DND-41 (cell line): ENCODE results near the gene DHPS.

Experiments used
- ATAC-seq: fragments of 200-7000 bp; cut with Tn5 transposase; 3 replicates; pipeline ENCODE4 v1.9.1; 2021; ENCODE audit warnings: low read depth; ENCODE audit not compliant: insufficient read depth
- DNase-seq: peaks from one replicate; pipeline ENCODE4 v3.0.0-alpha.2; 2020
- H2AFZ ChIP-seq: 2 replicates; pipeline ENCODE4 v1.6.0; 2012; ENCODE audit warnings: low read depth, low read length
- H3K27ac ChIP-seq: 2 replicates; pipeline ENCODE4 v1.5.1; 2012; ENCODE audit warnings: low read length, inconsistent platforms
- H3K27me3 ChIP-seq: fragments of 200-600 bp; sonication (generic); 2 replicates; pipeline ENCODE4 v1.6.0; 2012; ENCODE audit warnings: low read length, mild to moderate bottlenecking, inconsistent platforms; ENCODE audit not compliant: insufficient read depth, poor library complexity
- H3K36me3 ChIP-seq: 2 replicates; pipeline ENCODE4 v1.5.1; 2012; ENCODE audit warnings: low read length, inconsistent platforms; ENCODE audit not compliant: insufficient read depth
- H3K4me1 ChIP-seq: 2 replicates; pipeline ENCODE4 v1.5.1; 2012; ENCODE audit warnings: mild to moderate bottlenecking, low read length; ENCODE audit not compliant: insufficient read depth
- H3K4me2 ChIP-seq: 2 replicates; pipeline ENCODE4 v1.6.0; 2012; ENCODE audit warnings: mild to moderate bottlenecking, moderate library complexity, low read length, inconsistent platforms; ENCODE audit not compliant: insufficient read depth
- H3K4me3 ChIP-seq, 2 experiments: fragments of 200-600 bp in 1 of 2; shearing (Covaris generic) in 1 of 2; 2 replicates each; pipeline ENCODE4 v1.5.1; 2012 to 2016; ENCODE audit warnings: inconsistent platforms in 2 of 2, low read length in 2 of 2, mild to moderate bottlenecking in 2 of 2, low read depth in 1 of 2, moderate library complexity in 1 of 2
- H3K79me2 ChIP-seq: 2 replicates; pipeline ENCODE4 v1.6.0; 2012; ENCODE audit warnings: low read length, inconsistent platforms; ENCODE audit not compliant: insufficient read depth
- H3K9ac ChIP-seq: 2 replicates; pipeline ENCODE4 v1.6.0; 2012; ENCODE audit warnings: low read depth, mild to moderate bottlenecking, inconsistent platforms, low read length, moderate library complexity
- H3K9me3 ChIP-seq: 2 replicates; pipeline ENCODE4 v1.5.1; 2012; ENCODE audit warnings: low read length, moderate library complexity, mild to moderate bottlenecking, inconsistent platforms; ENCODE audit not compliant: insufficient read depth, severe bottlenecking
- H4K20me1 ChIP-seq: 2 replicates; pipeline ENCODE4 v1.6.0; 2012; ENCODE audit warnings: low read length; ENCODE audit not compliant: insufficient read depth
- EZH2 ChIP-seq: IDR thresholded peaks from 3 replicates; pipeline ENCODE4 v1.6.1; 2012; ENCODE audit warnings: borderline replicate concordance, low read depth, mild to moderate bottlenecking, moderate library complexity, low read length, inconsistent platforms; ENCODE audit not compliant: severe bottlenecking
- TF ChIP-seq, protein P1 (sequence below): IDR thresholded peaks from 2 replicates; pipeline ENCODE4 v1.5.1; 2012; ENCODE audit warnings: borderline replicate concordance, low read length, moderate library complexity, mild to moderate bottlenecking; ENCODE audit not compliant: poor library complexity, severe bottlenecking; ENCODE audit errors: extremely low read depth

The DHPS gene

DNA sequence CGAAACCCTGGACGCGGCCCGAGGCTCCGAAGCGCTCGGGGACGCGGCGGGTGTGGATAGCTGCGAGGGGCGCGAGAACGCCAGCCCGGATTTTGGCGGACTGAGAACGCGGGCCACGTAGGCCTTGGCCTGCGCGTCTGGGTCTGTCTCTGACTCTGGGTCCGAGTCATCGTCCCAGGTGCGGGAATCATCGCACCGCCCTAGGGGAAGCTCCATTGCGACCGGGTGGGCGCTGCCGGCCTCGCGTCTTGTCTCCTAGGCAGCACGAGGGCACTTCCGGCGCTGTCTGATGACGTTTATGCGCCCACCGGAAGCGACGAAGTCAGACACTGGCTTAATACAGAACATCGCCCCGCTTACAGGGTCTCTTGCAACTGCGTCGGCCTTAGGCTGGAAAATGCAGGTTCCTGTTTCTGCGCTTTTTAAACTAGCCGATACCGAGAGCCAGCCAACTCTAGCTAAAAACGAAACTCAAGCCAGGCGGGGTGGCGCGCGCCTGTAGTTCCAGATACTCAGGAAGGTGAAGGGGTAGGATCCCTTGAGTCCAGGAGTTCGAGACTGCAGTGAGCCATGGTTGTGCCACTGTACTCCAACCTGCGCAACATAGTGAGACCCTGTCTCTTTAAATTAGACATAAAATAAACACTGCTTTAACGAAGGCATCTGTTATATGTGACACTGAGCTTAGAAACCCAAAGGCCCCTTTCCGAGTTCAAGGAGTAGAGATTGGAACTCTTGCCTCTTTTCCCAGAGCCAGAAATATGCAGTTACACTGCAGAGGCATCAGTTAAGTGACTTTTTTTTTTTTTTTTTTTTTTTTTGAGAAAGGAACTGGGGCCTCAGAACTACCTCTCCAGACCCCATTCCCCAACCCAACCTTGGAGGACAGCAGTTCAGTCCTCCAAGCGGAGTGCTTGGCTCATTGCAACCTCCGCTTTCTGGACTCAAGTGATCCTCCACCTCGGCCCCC, 15.0 kb upstream of the DHPS start, which contains the start of gene FBXW9:
TSS of gene FBXW9 (minus strand) at position 266 of the 970 bp plus-strand sequence. CDS start at position 216, 50 bp downstream.
- Histone ChIP-seq H3K79me2 (peaks cover 9% of the 10 kb centered on the region; the same call in 1 of the 2 replicates), H3K27ac (peak within 1 kb of the TSS; percentile 86), H3K4me2 (peak within 1 kb of the TSS; percentile 90), H4K20me1 (0 out of 2 replicates have a peak, but pooled peaks cover 5% of the 10 kb centered on the region), H3K4me3 (peak within 1 kb of the TSS; percentile 84 to 98), H3K36me3 (peaks cover 33% of the 10 kb centered on the region), H3K27me3 (no peaks in the 10 kb centered on the region), H3K9ac (peak within 1 kb of the TSS; percentile 80), H3K9me3 (no peaks in the 10 kb centered on the region), H2AFZ (peak within 1 kb of the TSS; percentile 90), H3K4me1 (peaks cover 44% of the 10 kb centered on the region)
- DNase-seq (peak; percentile 97), ATAC-seq (peak; percentile 92)
- no peak for TF ChIP-seq EZH2
- TF ChIP-seq, protein P1, sequence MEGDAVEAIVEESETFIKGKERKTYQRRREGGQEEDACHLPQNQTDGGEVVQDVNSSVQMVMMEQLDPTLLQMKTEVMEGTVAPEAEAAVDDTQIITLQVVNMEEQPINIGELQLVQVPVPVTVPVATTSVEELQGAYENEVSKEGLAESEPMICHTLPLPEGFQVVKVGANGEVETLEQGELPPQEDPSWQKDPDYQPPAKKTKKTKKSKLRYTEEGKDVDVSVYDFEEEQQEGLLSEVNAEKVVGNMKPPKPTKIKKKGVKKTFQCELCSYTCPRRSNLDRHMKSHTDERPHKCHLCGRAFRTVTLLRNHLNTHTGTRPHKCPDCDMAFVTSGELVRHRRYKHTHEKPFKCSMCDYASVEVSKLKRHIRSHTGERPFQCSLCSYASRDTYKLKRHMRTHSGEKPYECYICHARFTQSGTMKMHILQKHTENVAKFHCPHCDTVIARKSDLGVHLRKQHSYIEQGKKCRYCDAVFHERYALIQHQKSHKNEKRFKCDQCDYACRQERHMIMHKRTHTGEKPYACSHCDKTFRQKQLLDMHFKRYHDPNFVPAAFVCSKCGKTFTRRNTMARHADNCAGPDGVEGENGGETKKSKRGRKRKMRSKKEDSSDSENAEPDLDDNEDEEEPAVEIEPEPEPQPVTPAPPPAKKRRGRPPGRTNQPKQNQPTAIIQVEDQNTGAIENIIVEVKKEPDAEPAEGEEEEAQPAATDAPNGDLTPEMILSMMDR = peak; percentile 9

DNA sequence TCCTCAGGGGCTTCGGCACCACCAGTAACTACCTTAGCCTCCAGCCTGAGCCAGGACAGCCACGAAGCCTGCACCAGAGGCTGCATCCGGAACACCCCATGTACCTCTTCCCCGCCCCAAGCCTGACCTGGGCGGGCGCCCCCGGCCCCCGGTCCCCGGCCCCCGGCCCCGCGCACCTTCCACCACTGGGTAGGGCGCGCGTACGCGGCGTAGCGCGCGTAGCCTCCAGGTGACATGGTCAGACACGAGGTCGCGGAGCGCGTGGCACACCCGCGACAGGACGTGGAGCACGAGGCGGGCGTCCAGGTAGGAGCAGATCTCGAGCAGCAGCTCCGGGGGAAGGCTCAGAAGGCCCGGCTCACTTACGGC, 14.3 kb upstream of the DHPS start:
- peaks cover 26% of the 10 kb centered on the region for H3K36me3 ChIP-seq

GRCh38 chr19:12695514-12695913, 13.8 kb upstream of the DHPS start:
- Histone ChIP-seq H3K36me3 (peaks cover 21% of the 10 kb centered on the region), H3K9me3 (no peaks in the 10 kb centered on the region), H2AFZ (0 out of 2 replicates have a peak overlapping the region, but pooled peaks have one; percentile 1), H3K4me2 (peak overlapping the region; percentile 90), H4K20me1 (no peaks in the 10 kb centered on the region; the same call in 1 of the 2 replicates), H3K27me3 (no peaks in the 10 kb centered on the region), H3K4me1 (peaks cover 44% of the 10 kb centered on the region), H3K9ac (peak overlapping the region; percentile 80), H3K4me3 (peak overlapping the region; percentile 84 to 98; a peak in 3 of 4 replicates), H3K27ac (no peak overlapping the region), H3K79me2 (peaks cover 9% of the 10 kb centered on the region; the same call in 1 of the 2 replicates)
- DNase-seq (no peak), ATAC-seq (no peak)
- TF ChIP-seq EZH2 = no peak
- TF ChIP-seq, protein P1 = no peak

More for the DNA sequence above, 14.3 kb upstream of the DHPS start:
- Histone ChIP-seq H3K27me3 (no peaks in the 10 kb centered on the region), H3K79me2 (peaks cover 9% of the 10 kb centered on the region; the same call in 1 of the 2 replicates), H3K9ac (peak overlapping the region; percentile 80), H3K27ac (peak overlapping the region; percentile 86), H4K20me1 (0 out of 2 replicates have a peak, but pooled peaks cover under 1% of the 10 kb centered on the region), H3K4me2 (peak overlapping the region; percentile 90), H3K4me3 (peak overlapping the region; percentile 84 to 98), H3K9me3 (no peaks in the 10 kb centered on the region), H2AFZ (peak overlapping the region; percentile 90), H3K4me1 (peaks cover 44% of the 10 kb centered on the region)
- TF ChIP-seq EZH2 = no peak
- TF ChIP-seq, protein P1 = no peak
- DNase-seq (peak; percentile 25), ATAC-seq (peak; percentile 20; the same call in 2 of the 3 replicates)
